Measurements from ENCODE around the gene PRRX2.
A peak's percentile ranks its signal among the peaks of the same experiment; 100 is the strongest.

PRRX2 gene

GRCh38 chr9:129677456-129677855, 12.0 kb downstream of the PRRX2 start:
- no peak for DNase-seq (ENCODE audit: low read depth in 2 of 2)

DNA sequence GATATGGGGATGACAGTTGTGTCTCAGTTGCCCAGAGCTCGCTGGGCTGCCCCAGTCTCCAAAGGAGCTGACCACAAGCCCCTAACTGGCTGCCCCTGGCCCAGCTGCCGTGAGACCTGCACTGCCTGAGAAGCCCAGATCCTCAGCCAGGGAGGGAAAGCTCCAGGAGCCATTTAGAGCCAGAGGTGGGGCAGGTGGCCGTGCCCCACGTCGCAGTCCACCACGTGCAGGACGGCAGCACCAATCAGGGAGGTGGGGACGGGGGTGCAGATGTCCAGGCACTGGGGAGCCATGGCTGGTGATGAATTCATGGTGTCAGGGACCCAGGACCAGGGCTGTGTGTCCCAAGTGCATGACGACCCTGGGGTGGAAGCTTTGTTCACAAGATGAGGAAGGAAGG, 13.4 kb downstream of the PRRX2 start:
- DNase-seq (ENCODE audit: low read depth in 2 of 2) = no peak

DNA sequence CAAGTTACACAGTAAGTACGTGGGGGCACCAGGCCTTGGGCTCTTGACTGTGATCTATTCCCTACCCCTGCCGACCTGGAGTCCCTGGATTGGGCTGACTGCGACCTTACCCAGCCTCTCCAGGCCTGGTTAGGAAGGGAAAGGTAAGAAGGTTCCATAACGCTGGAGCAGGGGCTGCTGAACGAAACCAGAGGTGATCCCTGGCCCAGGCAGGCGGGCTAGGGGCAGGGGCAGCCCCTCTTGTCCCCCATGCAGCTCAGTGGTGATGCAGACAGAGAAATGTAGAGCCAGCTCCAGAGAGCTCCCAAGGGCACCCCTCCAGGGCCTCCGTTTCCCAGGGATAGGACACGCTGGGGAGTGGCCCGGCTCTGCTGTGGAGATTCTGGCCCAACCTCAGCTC, 14.1 kb downstream of the PRRX2 start:
- no peak for DNase-seq (ENCODE audit: low read depth in 2 of 2)

- DNase-seq (ENCODE audit: low read depth in 2 of 2) = no peak
Observed at GRCh38 chr9:129681924-129682323, 16.5 kb downstream of the PRRX2 start.

GRCh38 chr9:129682381-129682780, 16.9 kb downstream of the PRRX2 start:
- DNase-seq (ENCODE audit: low read depth in 2 of 2) = no peak

DNA sequence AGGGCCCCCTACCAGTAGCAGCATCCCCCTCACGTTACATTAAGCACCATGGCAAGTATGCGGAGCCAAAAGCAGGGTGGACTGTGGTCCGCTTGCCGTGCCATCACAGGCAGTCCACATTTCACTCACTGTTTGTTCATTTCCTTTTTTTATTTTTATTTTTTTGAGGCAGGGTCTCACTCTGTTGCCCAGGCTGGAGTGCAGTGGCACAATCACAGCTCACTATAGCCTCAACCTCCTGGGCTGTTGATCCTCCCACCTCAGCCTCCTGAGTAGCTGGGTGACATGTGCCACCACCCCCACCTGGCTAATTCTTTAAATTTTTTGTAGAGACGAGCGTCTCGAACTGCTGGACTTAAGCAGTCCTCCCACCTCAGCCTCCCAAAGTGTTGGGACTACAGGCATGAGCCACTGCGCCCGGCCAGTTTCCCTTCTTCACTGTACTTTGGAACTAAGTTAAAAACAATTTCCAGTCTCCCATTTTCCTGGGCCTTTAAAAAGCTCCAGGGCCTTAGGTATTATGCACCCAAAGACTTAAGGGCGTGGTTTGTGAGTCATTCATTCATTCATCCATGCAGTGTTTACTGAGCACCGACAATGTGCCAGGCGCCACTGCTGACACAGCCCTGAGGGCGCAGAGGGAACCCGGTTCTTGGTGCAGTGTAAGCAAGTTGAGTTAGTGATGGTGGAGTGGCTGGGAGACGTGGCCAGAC, 19.9 kb downstream of the PRRX2 start:
- no peak for DNase-seq (ENCODE audit: low read depth in 2 of 2)

GRCh38 chr9:129685933-129686259, 20.4 kb downstream of the PRRX2 start:
- DNase-seq (ENCODE audit: low read depth in 2 of 2) = no peak

GRCh38 chr9:129686736-129687135, 21.3 kb downstream of the PRRX2 start:
- DNase-seq (ENCODE audit: low read depth in 2 of 2) = no peak

- no peak for DNase-seq (ENCODE audit: low read depth in 2 of 2)
Observed at GRCh38 chr9:129687391-129687790, 21.9 kb downstream of the PRRX2 start.

DNA sequence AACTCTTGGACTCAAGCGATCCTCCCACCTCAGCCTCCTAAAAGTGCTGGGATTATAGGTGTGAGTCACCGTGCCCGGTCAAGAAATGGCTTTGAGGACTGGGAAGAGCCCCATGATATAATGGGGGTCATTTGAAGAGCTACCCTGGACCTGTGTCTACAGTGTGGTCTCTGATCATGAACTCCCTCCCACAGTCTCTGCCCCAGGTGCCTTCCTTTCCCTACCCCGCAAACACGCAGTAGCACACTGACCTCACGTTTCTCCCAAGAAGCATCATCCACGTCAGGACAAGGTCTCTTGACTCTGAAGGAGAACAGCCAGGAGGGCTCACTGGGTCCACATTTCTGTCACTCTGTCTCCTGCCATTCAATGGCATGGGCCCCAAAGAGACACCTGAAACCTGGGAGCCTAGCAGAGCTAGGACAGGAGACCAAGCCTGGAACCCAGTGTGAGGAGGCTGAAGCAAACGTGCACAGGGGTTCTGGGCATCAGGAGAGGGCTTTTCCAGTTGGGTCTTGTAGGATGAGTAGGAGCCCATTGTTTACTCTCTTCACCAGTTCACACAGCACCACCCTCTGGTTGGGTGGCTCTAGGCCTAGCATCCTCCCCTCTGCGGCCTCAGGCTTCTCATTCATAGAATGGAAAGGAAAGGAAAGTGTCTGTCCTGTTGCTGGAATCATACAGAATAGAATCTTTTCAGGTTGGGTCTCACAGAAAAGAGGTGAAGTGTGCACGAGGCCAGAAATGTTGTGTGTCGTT, 23.0 kb downstream of the PRRX2 start:
- DNase-seq (ENCODE audit: low read depth in 2 of 2) = no peak

GRCh38 chr9:129692534-129692933, 27.1 kb downstream of the PRRX2 start:
- DNase-seq (ENCODE audit: low read depth in 2 of 2) = no peak

GRCh38 chr9:129693741-129694140, 28.3 kb downstream of the PRRX2 start:
- no peak for DNase-seq (ENCODE audit: low read depth in 2 of 2)

GRCh38 chr9:129694243-129694646, 28.8 kb downstream of the PRRX2 start:
- no peak for DNase-seq (ENCODE audit: low read depth in 2 of 2)

DNA sequence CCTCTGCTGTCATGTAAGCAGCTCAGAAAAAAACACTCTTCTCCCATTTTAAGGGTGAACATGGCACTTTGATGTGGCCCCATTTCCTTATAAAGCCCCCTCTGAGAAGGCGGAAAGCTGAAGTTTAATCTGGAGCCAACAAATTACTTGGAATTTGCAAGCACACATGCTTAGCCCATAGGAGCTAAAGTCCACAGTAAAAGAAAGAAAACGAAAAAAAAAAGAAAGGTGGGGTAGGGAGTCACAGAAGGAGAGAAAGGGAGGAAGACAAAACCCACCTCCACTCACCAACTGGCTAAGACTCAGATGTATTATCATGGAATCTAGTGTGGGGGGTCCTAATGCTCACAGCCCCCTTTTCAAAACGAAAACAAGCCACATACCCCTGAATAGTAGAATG, 30.4 kb downstream of the PRRX2 start:
- no peak for DNase-seq (ENCODE audit: low read depth in 2 of 2)

DNA sequence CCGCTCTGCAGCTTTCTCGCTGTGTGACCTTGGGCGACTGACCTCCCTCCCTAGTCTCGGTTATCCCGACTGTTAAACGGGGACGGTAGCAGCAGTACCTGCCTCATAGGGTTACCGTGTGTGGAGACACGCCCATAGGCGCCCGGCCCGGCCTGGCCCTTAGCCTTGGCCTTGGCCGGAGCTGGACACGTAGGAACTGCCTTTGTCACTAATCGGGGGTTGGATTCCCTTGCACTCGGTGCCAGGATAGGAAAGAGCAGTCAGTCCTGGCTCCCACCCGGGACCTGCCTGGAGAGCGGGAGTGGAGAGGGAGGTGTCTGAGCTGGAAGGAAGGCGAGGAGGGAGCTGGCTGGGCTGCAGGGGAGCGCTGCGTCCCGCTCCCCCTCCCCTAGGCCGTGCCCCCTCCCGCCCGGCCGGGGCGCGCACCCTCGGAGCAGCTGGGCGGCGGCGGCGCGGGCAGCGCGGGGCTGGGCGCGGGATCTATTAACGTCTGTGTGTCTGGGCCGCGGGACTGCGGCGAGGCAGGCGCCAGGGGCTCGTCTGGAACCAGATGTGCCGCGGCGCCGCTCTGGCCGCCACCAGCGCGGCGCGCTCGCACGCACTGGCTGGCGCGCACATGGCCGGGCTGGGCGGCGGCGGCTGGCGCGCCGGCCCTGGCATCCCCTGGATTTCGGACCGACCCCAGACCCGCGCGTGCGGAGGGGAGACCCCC, 31.7 kb downstream of the PRRX2 start:
- DNase-seq (ENCODE audit: low read depth in 2 of 2) = peak in 1 of 2 donors; percentile 10

DNA sequence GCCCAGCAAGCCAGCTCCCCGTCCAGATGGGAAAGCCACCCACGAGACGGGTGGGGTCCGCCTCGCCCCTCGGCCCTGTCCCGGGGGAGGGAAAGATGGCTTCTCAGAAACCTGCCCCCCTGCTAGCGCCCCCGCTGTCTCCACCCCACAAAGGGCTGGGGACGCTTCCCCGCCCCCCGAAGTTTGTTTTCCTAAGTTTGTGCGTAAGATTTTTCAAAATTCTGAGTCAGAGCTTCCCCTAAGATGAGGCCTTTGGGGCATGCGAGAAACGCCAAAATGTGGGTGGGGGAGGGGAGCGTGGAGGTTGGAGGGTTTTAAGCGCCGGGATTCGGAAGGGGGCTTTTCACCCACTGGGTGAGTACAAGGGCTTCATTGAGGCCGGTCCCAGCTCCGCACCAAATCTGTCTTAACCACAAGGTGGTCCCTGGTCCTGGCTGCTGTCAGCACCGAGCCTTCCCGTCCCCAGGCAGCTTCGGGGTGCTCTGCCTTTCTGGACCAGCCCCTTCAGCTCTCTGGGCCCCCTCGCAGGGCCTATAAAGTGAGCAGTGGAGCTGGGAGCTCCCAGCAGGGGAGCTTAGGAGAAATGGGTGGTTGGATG, 32.3 kb downstream of the PRRX2 start:
- peak; percentile 35 to 38 for DNase-seq (ENCODE audit: low read depth in 2 of 2)

GRCh38 chr9:129698254-129698757, 32.9 kb downstream of the PRRX2 start:
- no peak for DNase-seq (ENCODE audit: low read depth in 2 of 2)

DNA sequence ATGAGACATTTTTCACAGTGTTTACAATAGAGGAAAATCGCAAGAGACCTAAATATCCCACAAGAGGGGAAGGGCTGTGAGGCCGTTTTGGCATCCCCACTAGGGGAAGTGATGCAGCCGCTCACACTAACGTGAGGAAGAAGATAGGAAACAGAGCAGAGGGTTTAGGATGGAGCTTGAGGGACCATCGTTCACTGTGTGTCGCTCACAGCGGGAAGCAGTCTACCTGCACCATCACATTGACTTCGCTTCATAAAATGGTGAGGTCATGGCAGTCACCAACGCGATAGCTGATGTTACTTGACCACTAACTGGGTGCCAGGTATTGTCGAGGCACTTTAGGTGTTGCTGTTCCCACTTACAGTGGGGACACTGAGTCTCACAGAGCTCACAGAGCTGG, 35.6 kb downstream of the PRRX2 start:
- no peak for DNase-seq (ENCODE audit: low read depth in 2 of 2)

- DNase-seq (ENCODE audit: low read depth in 2 of 2) = no peak
Observed at GRCh38 chr9:129701549-129701948, 36.1 kb downstream of the PRRX2 start.

DNA sequence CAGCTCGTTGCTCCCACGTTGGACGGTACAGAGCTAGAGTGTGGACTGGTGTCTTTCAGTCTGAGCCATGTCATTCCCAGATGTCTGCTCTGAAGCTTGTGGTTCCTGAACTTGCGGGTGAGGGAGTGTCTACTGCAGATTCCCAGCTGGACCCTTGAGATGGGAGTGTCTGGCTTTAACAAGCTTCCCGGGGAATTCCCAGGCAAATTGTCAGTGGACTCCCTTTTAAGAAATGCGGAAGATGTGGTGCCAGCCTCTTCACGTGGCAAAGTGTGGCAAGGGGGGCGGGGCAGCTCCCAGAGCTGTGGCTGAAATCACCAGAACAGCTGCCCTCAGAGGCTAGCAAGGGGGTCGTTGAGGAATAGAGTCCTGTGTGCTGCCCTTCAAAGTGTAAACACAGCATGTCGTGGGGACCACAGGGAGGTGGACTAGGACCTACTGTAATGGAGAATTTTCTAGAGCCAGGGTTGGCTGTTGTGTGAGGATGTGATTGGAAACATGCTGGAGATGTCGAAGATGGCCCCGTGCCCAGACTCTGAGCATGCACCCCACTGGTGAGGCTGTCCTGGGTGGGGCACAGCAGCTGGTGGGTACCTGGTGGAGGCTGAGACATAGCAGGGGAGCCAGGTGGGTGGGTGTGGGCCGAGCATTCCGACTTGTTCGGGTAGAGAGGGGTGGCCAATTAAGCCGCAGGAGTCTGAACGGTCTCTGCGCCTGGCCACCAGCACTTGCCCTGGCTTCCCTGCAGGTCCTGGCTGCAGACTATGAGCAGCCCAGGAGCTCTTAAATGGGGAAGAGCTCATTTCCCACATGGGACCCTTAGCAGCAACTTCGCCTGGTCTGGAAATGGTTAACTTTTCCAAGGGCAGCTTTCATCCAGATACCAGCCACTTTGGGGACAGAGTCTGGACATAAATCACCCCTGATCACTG, 37.4 kb downstream of the PRRX2 start:
- DNase-seq (ENCODE audit: low read depth in 2 of 2) = no peak

DNA sequence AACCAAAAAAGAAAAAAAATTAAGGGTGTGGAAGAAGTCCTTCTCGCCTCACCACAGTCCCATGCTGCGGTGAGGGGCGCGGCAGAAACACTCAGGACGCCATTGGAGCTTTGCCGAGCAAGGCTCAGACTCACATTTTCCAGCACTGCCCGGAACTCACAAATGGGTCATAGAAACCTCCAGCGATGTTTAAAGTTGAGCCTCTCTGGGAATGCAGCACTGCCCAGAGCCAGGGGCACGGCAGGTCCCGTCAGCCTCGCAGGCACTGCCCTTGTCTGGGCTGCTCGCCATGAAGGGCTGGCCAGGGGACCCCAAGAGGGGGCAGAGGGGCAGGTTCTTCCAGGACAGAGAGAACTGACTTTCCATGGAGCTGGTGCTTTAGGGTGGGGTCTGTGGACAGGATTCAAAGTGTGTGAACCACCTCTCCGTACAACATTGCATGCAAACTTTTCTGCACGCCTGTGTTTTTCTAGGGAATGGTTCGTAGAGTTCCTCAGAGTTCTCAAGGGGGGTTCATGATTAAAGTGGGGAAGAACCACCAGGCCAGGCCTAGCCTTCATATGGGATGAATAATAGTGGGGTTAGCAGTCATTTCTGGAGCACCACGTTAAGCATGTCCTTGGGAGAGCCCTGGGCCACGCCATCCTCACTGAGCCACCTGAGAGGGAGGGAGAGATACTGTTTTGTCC, 38.4 kb downstream of the PRRX2 start:
- DNase-seq (ENCODE audit: low read depth in 2 of 2) = no peak

Data from stimulated activated CD4-positive, alpha-beta T cell treated with anti-CD3 and anti-CD28 coated beads, Interleukin-15, amount 100 ng/mL, for 48 hours (primary cell).